Measurements from ENCODE around the gene PSMA1.

PSMA1 gene

DNA sequence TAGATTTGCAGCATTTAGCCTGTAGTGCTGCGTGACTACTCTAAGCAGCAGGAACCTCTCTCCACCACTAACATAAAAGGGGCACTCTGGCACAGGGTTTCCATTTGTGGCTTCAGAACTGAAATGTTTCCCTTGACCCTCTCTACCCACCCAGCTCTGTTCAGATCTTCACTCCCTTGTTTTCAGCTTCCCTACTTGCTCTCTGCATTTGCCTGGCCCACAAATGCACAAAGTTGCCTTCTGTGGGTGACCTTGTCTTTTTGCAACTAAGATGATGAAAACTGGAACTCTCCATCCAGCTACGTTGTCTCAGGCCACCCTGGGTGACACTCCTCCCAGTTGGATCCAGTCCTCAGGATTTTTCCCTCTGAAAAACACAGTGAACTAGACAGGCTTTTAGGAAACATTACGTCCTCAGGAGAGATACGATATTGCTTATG, 19.8 kb upstream of the PSMA1 start:
- no peaks in the 10 kb centered on the region for H3F3A ChIP-seq (ENCODE audit: insufficient read depth)
- no peak overlapping the region for H3K9ac ChIP-seq (ENCODE audit: low read length)
- H3K9me2 ChIP-seq (replicated peaks; ENCODE audit: insufficient read depth, low read length): no peaks in the 10 kb centered on the region
- H3K4me3 ChIP-seq (ENCODE audit: insufficient read depth, low read length, poor library complexity, severe bottlenecking): no peak overlapping the region
- H3K79me2 ChIP-seq (ENCODE audit: insufficient read depth, low read length): no peaks in the 10 kb centered on the region
- H3K27me3 ChIP-seq (ENCODE audit: low read length): no peaks in the 10 kb centered on the region
- H4K20me1 ChIP-seq (ENCODE audit: low read depth, low read length): no peaks in the 10 kb centered on the region
- no peaks in the 10 kb centered on the region for H3K9me3 ChIP-seq (ENCODE audit: insufficient read depth, low read length)
- H3K36me3 ChIP-seq (ENCODE audit: low read length): no peaks in the 10 kb centered on the region
- no peak overlapping the region for H2AFZ ChIP-seq (ENCODE audit: low read depth, low read length, severe bottlenecking)
- no peak overlapping the region for H3K4me2 ChIP-seq (ENCODE audit: low read depth, low read length, poor library complexity, severe bottlenecking)
- no peak overlapping the region for H3K27ac ChIP-seq (ENCODE audit: low read depth, low read length)
- no peak for TF ChIP-seq EZH2phosphoT487 (conservative IDR thresholded peaks at IDR 0.05; ENCODE audit: low read length)
- TF ChIP-seq, protein P1, sequence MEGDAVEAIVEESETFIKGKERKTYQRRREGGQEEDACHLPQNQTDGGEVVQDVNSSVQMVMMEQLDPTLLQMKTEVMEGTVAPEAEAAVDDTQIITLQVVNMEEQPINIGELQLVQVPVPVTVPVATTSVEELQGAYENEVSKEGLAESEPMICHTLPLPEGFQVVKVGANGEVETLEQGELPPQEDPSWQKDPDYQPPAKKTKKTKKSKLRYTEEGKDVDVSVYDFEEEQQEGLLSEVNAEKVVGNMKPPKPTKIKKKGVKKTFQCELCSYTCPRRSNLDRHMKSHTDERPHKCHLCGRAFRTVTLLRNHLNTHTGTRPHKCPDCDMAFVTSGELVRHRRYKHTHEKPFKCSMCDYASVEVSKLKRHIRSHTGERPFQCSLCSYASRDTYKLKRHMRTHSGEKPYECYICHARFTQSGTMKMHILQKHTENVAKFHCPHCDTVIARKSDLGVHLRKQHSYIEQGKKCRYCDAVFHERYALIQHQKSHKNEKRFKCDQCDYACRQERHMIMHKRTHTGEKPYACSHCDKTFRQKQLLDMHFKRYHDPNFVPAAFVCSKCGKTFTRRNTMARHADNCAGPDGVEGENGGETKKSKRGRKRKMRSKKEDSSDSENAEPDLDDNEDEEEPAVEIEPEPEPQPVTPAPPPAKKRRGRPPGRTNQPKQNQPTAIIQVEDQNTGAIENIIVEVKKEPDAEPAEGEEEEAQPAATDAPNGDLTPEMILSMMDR (IDR thresholded peaks at IDR 0.05; ENCODE audit: insufficient read depth, low read length, poor library complexity, severe bottlenecking): no peak

DNA sequence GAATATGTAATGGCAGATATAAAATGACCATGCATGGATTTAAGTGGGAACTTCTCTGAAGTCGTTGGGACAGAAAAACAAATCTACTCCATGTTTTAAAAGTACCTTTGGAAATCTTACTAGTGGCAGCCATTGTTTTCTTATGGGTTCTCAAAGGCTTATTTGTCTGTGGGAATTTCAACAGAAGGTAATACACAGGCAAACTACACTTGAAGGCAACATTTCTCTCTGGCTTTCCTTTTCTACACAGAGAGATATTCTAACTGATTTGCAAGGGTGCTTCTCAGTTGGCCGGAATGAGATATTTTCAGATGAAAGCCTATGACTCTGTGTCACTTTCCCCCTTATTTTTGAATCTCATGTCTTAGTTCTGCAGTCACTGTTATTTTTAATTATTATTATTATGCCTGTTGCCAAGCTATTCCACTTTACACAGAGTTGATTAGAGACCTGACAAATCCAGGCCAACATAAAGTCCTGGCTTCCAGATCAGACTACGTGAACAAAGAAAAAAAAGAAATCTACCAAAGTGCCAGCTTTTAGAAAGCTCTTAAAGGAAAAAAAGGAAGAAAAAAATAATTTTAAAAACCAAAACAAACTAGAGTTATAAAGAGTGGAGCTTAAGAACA, 18.9 kb upstream of the PSMA1 start:
- Histone ChIP-seq H2AFZ (ENCODE audit: low read depth, low read length, severe bottlenecking) (no peak overlapping the region), H3K27me3 (ENCODE audit: low read length) (no peaks in the 10 kb centered on the region), H3K4me2 (ENCODE audit: low read depth, low read length, poor library complexity, severe bottlenecking) (no peak overlapping the region), H3K79me2 (ENCODE audit: insufficient read depth, low read length) (no peaks in the 10 kb centered on the region), H3K9ac (ENCODE audit: low read length) (no peak overlapping the region), H3K36me3 (ENCODE audit: low read length) (no peaks in the 10 kb centered on the region), H4K20me1 (ENCODE audit: low read depth, low read length) (no peaks in the 10 kb centered on the region), H3K27ac (ENCODE audit: low read depth, low read length) (no peak overlapping the region), H3F3A (ENCODE audit: insufficient read depth) (no peaks in the 10 kb centered on the region), H3K4me3 (ENCODE audit: insufficient read depth, low read length, poor library complexity, severe bottlenecking) (no peak overlapping the region), H3K9me3 (ENCODE audit: insufficient read depth, low read length) (no peaks in the 10 kb centered on the region), H3K9me2 (replicated peaks; ENCODE audit: insufficient read depth, low read length) (no peaks in the 10 kb centered on the region)
- TF ChIP-seq, protein P1 (IDR thresholded peaks at IDR 0.05; ENCODE audit: insufficient read depth, low read length, poor library complexity, severe bottlenecking): no peak

DNA sequence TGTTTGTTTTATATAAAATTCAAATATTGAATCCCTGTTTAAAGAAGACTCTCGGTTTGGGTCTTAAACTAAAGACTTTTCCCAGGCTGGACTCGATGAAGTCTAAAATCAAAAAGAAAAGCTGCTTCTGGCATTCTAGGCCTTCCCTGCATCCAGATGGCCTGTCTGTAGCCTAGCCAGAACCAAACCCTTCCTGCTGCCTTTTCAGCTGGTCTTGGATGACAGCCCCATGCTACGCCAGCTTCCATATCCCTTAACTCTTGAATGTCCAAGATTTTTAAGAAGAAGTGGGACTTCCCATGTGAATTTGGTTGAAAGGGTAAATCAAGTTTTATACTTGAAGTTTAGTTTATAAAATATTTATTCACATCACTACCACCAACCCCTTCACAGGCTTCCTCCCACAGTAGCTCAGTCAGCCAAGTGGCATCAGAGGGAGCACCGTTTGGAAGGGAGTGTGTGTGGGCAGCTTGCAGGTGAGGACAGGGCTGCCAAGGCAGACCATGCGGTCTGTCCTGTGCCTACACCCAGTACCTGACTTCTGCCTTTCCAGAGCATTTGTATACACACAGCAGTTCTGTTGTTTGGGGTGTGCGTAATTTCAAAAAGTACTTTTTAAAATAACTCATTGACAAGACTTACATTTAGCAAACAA, 18.2 kb upstream of the PSMA1 start:
- no peak for TF ChIP-seq EZH2phosphoT487 (conservative IDR thresholded peaks at IDR 0.05; ENCODE audit: low read length)
- TF ChIP-seq, protein P1 (IDR thresholded peaks at IDR 0.05; ENCODE audit: insufficient read depth, low read length, poor library complexity, severe bottlenecking): no peak
- Histone ChIP-seq H3K9me2 (replicated peaks; ENCODE audit: insufficient read depth, low read length) (no peaks in the 10 kb centered on the region), H2AFZ (ENCODE audit: low read depth, low read length, severe bottlenecking) (no peak overlapping the region), H3K9ac (ENCODE audit: low read length) (no peak overlapping the region), H4K20me1 (ENCODE audit: low read depth, low read length) (no peaks in the 10 kb centered on the region), H3K4me3 (ENCODE audit: insufficient read depth, low read length, poor library complexity, severe bottlenecking) (no peak overlapping the region), H3K4me2 (ENCODE audit: low read depth, low read length, poor library complexity, severe bottlenecking) (no peak overlapping the region), H3K27ac (ENCODE audit: low read depth, low read length) (no peak overlapping the region), H3K79me2 (ENCODE audit: insufficient read depth, low read length) (no peaks in the 10 kb centered on the region), H3K27me3 (ENCODE audit: low read length) (no peaks in the 10 kb centered on the region), H3K9me3 (ENCODE audit: insufficient read depth, low read length) (no peaks in the 10 kb centered on the region), H3F3A (ENCODE audit: insufficient read depth) (no peaks in the 10 kb centered on the region), H3K36me3 (ENCODE audit: low read length) (no peaks in the 10 kb centered on the region)
